B cell (primary cell): Measurements from ENCODE around the gene AMTN. TPM values are rescaled to one million over a fixed set of nuclear protein-coding genes. Genes with fewer than 3 reads are reported as not detected.

Experiments used
- ATAC-seq: fragments of 200-7000 bp; cut with Tn5 transposase; one replicate; pipeline ENCODE4 v1.10.0; 2021; ENCODE audit warnings: low read depth, mild to moderate bottlenecking, moderate number of reproducible peaks, moderate library complexity
- CTCF ChIA-PET: fragments of 350-600 bp; sonication (Branson Sonifier 250); formaldehyde crosslinking; loops from one replicate; lab custom pipeline; 2021; ENCODE audit warnings: antibody characterized with exemption, inconsistent platforms; lab: Charles Lee
- POLR2A ChIA-PET: fragments of 350-600 bp; sonication (Branson Sonifier 250); formaldehyde crosslinking; loops from one replicate; lab custom pipeline; 2021; ENCODE audit warnings: antibody characterized with exemption; lab: Charles Lee
- DNase-seq: peaks from one replicate; pipeline ENCODE4 v3.0.0; 2013
- H2AFZ ChIP-seq: 2 replicates; pipeline ENCODE4 v1.6.1; 2012; ENCODE audit warnings: mild to moderate bottlenecking, low read depth, low read length; ENCODE audit not compliant: insufficient read depth, poor library complexity, severe bottlenecking
- H3K27ac ChIP-seq, 2 donors: 1 replicate in 1 of 2; 2 replicates in 1 of 2; pipeline ENCODE4 v1.5.1; 2012 to 2013; ENCODE audit warnings: low read length in 2 of 2, mild to moderate bottlenecking in 2 of 2, moderate library complexity in 1 of 2
- H3K27me3 ChIP-seq, 4 experiments: fragments of 200-600 bp in 1 of 4; sonication (generic) in 1 of 4; replicated peaks in 1 of 4; 1 replicate in 2 of 4; 2 replicates in 2 of 4; pipeline versions ENCODE4 v1.6.1 to v1.7.0; 2013 to 2016; ENCODE audit warnings: low read length in 3 of 4, mild to moderate bottlenecking in 2 of 4, mixed read lengths in 1 of 4, moderate library complexity in 1 of 4; ENCODE audit not compliant: insufficient read depth in 4 of 4, control insufficient read depth in 3 of 4; ENCODE audit errors: control extremely low read depth in 1 of 4
- H3K36me3 ChIP-seq, 2 experiments: replicated peaks in 1 of 2; 1 replicate in 1 of 2; 2 replicates in 1 of 2; pipeline versions ENCODE4 v1.6.1 to v1.7.1; 2013; ENCODE audit warnings: low read length in 1 of 2; ENCODE audit not compliant: insufficient read depth in 2 of 2, control insufficient read depth in 1 of 2; ENCODE audit errors: control extremely low read depth in 1 of 2, extremely low read depth in 1 of 2
- H3K4me1 ChIP-seq, 2 donors: fragments of 200-600 bp in 1 of 2; sonication (generic) in 1 of 2; 1 replicate in 1 of 2; 2 replicates in 1 of 2; pipeline versions ENCODE4 v1.5.1 to v1.6.1; 2013 to 2017; ENCODE audit warnings: low read length in 2 of 2; ENCODE audit not compliant: control insufficient read depth in 2 of 2, insufficient read depth in 2 of 2
- H3K4me2 ChIP-seq: replicated peaks from 2 replicates; pipeline ENCODE3; 2012; ENCODE audit warnings: mild to moderate bottlenecking, low read depth, low read length; ENCODE audit not compliant: poor library complexity, severe bottlenecking
- H3K4me3 ChIP-seq, 5 experiments: fragments of 200-600 bp in 1 of 5; sonication (generic) in 1 of 5; 1 replicate in 3 of 5; 2 replicates in 2 of 5; pipeline versions ENCODE4 v1.5.1 to v1.7.0; 2011 to 2016; ENCODE audit warnings: low read length in 4 of 5, mild to moderate bottlenecking in 4 of 5, low read depth in 2 of 5, control low read depth in 1 of 5, moderate library complexity in 1 of 5; ENCODE audit not compliant: insufficient read depth in 1 of 5; ENCODE audit errors: control extremely low read depth in 1 of 5, extremely low read depth in 1 of 5
- H3K79me2 ChIP-seq: fragments of 200-600 bp; sonication (generic); one replicate; pipeline ENCODE4 v1.6.0; 2016; ENCODE audit warnings: low read length; ENCODE audit not compliant: control insufficient read depth, insufficient read depth
- H3K9ac ChIP-seq: fragments of 200-600 bp; sonication (generic); 2 replicates; pipeline ENCODE4 v1.6.1; 2017; ENCODE audit warnings: mild to moderate bottlenecking, low read length, moderate library complexity
- H3K9me3 ChIP-seq, 3 donors: one replicate each; pipeline versions ENCODE4 v1.6.1 to v1.7.1; 2013; ENCODE audit warnings: low read length in 2 of 3; ENCODE audit not compliant: control insufficient read depth in 2 of 3, insufficient read depth in 1 of 3; ENCODE audit errors: control extremely low read depth in 1 of 3
- H4K20me1 ChIP-seq: 2 replicates; pipeline ENCODE4 v1.6.0; 2012; ENCODE audit warnings: mild to moderate bottlenecking, low read length; ENCODE audit not compliant: insufficient read depth, control insufficient read depth, poor library complexity, severe bottlenecking
- H3K27ac Mint-ChIP-seq: one replicate; pipeline ENCODE4 v1.8.0; 2021; ENCODE audit warnings: mixed read lengths
- H3K27me3 Mint-ChIP-seq: one replicate; pipeline ENCODE4 v1.8.0; 2021; ENCODE audit warnings: mixed read lengths
- H3K4me1 Mint-ChIP-seq: one replicate; pipeline ENCODE4 v1.8.0; 2021; ENCODE audit warnings: mixed read lengths
- H3K4me3 Mint-ChIP-seq: one replicate; pipeline ENCODE4 v1.8.0; 2021; ENCODE audit warnings: mixed read lengths
- H3K9me3 Mint-ChIP-seq: one replicate; pipeline ENCODE4 v1.8.0; 2022; ENCODE audit warnings: mixed read lengths; ENCODE audit not compliant: insufficient read depth
- CTCF ChIP-seq: fragments of 200-600 bp; IDR thresholded peaks from one replicate; pipeline ENCODE4 v1.8.0; 2022; ENCODE audit warnings: antibody characterized with exemption, mild to moderate bottlenecking
- EZH2 ChIP-seq: IDR thresholded peaks from 2 replicates; pipeline ENCODE4 v1.6.1; 2012; ENCODE audit warnings: borderline replicate concordance, low read depth, mild to moderate bottlenecking, moderate library complexity, low read length; ENCODE audit not compliant: insufficient read depth, poor library complexity, severe bottlenecking
- WGBS: methylation state at CpG from one replicate; pipeline ENCODE4 v1.1.5; 2013; ENCODE audit warnings: missing lambda C conversion rate; ENCODE audit not compliant: insufficient coverage; 5-methylcytosine and 5-hydroxymethylcytosine counted together
- intact Hi-C: fragments of 100-400 bp; cut with micrococcal nuclease; formaldehyde crosslinking; loops from one replicate; pipeline ENCODE4 v1.10.0; 2022
- polyA plus RNA-seq: library from polyadenylated mRNA; depleted of rRNA; stranded (reverse); fragments of >200 nt; gene quantifications from 2 replicates; pipeline ENCODE4 v1.2.3, GENCODE V29; 2012
- total RNA-seq, 2 donors: library from RNA; stranded (reverse); fragments of 120-200 nt in 1 of 2; gene quantifications; 1 replicate in 1 of 2; 2 replicates in 1 of 2; pipeline versions ENCODE4 v1.2.3 to v1.2.4, GENCODE V29; 2013 to 2022

AMTN gene
- total and polyA plus RNA-seq, 2 donors (not counting 1 experiment from before 2014, with no cell fraction given): not detected

GRCh38 chr4:70559924-70560323 lies 41.6 kb downstream of the AMTN start:
- WGBS: no CpG with 5 or more reads among the region's 1 CpG
- Histone ChIP-seq H3K79me2 (no peaks in the 10 kb centered on the region), H3K4me1 (no peaks in the 10 kb centered on the region), H2AFZ (peak overlapping the region; percentile 53), H3K9ac (no peak overlapping the region), H3K27ac (no peak overlapping the region), H3K27me3 (no peaks in the 10 kb centered on the region), H3K36me3 (no peaks in the 10 kb centered on the region), H4K20me1 (no peaks in the 10 kb centered on the region), H3K9me3 (no peaks in the 10 kb centered on the region), H3K4me3 (no peak overlapping the region), H3K4me2 (no peak overlapping the region)
- H3K27me3 Mint-ChIP-seq: no peaks in the 10 kb centered on the region
- POLR2A ChIA-PET: no interaction called here
- H3K9me3 Mint-ChIP-seq: no peaks in the 10 kb centered on the region
- ATAC-seq: no peak
- H3K4me3 Mint-ChIP-seq: no peak overlapping the region
- H3K27ac Mint-ChIP-seq: no peak overlapping the region
- no peak for TF ChIP-seq EZH2
- TF ChIP-seq CTCF: no peak
- intact Hi-C loops: no loop called here
- no peak for DNase-seq
- H3K4me1 Mint-ChIP-seq: peaks cover 9% of the 10 kb centered on the region
- CTCF ChIA-PET: no interaction called here

- POLR2A ChIA-PET: no interaction called here
These were observed 45.7 kb downstream of the AMTN start for GRCh38 chr4:70564033-70564432.

More at GRCh38 chr4:70564033-70564432, 45.7 kb downstream of the AMTN start:
- 96% methylated on average over 5 of the region's 8 CpGs for WGBS
- Histone ChIP-seq H3K4me3 (no peak overlapping the region), H3K27ac (no peak overlapping the region), H3K9me3 (peaks cover 0 to 1% (median 0%) of the 10 kb centered on the region in 3 donors), H2AFZ (no peak overlapping the region), H3K27me3 (no peaks in the 10 kb centered on the region), H3K4me2 (no peak overlapping the region), H3K79me2 (no peaks in the 10 kb centered on the region), H4K20me1 (no peaks in the 10 kb centered on the region), H3K36me3 (no peaks in the 10 kb centered on the region), H3K4me1 (no peaks in the 10 kb centered on the region), H3K9ac (no peak overlapping the region)
- DNase-seq (no peak), ATAC-seq (no peak)
- intact Hi-C loops: no loop called here
- peaks cover 4% of the 10 kb centered on the region for H3K27me3 Mint-ChIP-seq
- no peak overlapping the region for H3K27ac Mint-ChIP-seq
- H3K9me3 Mint-ChIP-seq: peaks cover 2% of the 10 kb centered on the region
- no peak overlapping the region for H3K4me3 Mint-ChIP-seq
- TF ChIP-seq EZH2 (no peak), CTCF (no peak)
- peaks cover 3% of the 10 kb centered on the region for H3K4me1 Mint-ChIP-seq
- CTCF ChIA-PET: no interaction called here
